IPS-11a (cell line): Measurements from ENCODE around the gene RHAG.

ENCODE experiments used
- H3K4me3 ChIP-seq: one replicate; pipeline ENCODE4 v1.5.1; 2013; ENCODE audit warnings: low read depth, low read length, control low read depth

Gene RHAG

DNA sequence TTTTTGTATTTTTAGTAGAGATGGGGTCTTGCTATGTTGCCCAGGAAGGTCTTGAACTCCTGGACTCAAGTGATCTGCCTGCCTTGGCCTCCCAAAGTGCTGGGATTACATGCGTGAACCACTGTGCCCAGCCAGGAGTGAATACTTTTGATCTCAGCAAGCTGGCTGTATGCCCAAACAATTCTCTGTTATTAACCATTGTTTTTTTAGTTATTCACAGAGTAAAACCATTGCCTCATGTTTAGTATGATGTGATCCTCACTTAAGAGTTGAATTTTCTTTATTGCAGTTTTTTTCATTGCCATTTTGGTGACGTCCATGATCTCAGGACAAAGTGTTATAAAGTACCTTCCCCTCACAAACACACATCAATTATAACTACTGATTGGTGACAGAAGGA is 71.4 kb downstream of the RHAG start:
- no peak overlapping the region for H3K4me3 ChIP-seq

DNA sequence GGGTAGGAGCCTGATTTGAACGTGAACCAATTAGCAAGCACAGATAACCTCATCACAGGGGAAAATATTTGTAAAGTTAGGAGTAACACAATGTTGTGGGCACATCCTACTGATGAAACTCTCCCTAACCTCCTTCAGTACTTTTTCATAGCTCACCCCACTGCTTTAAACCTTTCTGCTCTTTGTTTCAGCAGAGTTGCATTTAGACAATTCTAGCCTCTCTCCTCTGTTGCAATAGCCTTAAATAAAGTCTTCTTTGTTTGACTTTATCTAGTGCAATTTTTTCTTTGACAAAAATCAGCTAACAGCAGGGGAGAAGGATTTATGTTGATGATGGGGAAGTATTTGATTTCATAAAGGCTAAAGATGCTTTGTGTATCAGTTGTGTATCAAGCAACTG is 72.1 kb downstream of the RHAG start:
- H3K4me3 ChIP-seq = no peak overlapping the region

DNA sequence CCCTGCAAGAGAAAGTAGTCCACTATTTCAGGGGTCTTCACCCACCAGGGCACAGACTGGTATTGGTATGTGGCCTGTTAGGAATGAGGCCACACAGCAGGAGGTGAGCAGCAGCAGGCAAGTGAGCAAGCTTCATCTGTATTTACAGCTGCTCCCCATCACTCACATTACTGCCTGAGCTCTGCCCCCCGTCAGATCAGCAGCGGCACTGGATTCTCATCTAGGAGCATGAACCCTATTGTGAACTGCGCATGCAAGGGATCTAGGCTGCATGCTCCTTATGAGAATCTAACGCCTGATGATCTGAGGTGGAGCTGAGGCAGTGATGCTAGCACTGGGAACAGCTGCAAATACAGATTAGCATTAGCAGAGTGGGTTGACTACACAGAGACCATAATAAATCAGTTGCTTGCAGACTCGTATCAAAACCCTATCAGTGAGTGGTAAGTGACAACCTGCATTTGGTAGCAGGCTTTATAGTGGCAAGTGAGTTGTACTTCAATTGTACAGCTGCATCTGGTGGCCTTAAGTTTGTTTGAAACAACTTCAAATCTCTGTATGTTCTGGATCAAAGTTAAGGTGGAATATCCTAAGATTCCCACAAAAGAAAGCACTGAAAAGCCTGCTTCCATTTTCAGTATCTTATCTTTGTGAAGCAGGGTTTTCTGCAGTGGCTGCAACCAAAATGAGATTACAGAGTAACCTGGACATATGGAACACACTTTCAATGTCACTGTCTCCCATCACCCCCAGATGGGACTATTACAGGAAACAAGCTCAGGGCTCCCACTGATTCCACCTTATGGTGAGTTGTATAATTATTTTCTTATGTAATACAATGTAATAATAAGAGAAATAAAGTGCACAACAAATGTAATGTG is 73.4 kb downstream of the RHAG start:
- H3K4me3 ChIP-seq = no peak overlapping the region

DNA sequence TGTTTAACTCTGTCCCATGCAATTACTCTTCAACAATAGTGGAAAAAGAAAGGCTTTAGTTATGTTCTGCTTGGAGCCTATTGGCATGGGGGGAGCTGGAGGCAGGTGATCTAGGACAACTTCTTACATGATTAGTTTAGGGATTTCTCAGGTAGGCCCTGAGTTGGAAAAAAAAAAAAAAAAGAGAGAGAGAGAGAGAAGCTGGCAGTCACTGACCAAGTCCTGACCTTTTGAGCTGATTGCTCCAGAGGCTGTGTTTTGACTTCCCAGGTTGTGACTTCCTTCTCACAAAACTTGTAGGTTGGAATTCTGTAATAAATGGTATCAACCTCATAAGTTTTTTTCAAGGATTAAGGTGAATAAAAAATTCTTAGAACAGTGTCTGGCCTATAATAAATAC is 78.4 kb downstream of the RHAG start:
- no peak overlapping the region for H3K4me3 ChIP-seq

DNA sequence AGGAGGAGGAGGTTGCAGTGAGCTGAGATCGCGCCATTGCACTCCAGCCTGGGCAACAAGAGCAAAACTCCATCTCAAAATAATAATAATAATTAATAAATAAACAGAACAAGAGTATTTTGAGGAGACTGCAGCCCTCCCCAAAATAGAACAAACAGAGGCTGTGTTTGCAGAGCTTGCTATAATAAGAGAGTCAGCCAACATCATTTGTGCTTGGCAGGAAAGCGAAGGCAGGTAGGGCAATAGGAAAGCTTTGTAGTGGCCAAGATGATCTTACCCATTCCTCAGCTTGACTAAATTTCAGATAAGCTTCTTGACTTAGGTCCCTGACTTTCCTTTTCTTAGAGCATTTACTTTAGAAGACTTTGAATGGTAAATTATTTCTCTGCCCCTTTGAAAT is 79.5 kb downstream of the RHAG start:
- H3K4me3 ChIP-seq = no peak overlapping the region

DNA sequence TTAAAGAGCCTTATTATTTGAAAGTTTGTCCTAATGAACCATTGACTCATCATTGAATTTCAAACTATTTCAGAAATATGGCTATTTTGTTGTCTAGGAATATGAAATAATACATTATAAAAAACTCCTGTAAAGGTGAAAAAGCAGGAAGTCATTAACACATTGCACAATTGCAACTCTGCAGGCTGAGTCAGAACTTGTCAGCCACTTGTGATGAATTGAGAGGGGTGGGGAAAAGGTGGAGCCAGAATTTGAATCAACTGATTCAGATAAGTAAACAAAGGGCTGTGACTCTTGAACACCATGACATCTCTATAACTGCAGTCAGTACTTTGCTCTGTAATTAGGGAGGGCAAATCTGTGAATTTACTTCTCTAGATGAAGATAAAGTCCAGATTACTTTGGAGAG is 80.2 kb downstream of the RHAG start:
- no peak overlapping the region for H3K4me3 ChIP-seq

DNA sequence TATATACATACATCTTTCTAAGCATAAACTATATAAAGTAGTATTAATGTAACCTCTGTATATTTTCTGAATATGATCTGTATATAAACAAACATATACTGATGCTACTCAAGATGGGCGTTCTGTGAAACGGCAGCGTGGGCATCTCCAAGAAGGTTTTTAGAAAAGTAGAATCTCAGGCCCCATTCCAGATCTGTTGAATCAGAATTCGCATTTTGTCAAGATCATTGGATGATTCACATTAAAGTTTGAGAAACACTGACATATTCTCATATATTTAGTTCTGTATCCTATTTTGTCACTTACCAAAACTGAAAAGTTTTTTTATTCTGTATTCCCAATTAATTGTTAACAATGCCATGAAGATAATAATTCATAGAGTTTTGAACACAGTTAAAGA is 80.7 kb downstream of the RHAG start:
- H3K4me3 ChIP-seq = no peak overlapping the region
